ENCODE data around the gene BICC1.

Gene BICC1

GRCh38 chr10:58641095-58641531 lies 128.4 kb downstream of the BICC1 start:
- no peak overlapping the region for H3K4me3 ChIP-seq (ENCODE audit: low read depth, low read length)
- TF ChIP-seq, protein P1, sequence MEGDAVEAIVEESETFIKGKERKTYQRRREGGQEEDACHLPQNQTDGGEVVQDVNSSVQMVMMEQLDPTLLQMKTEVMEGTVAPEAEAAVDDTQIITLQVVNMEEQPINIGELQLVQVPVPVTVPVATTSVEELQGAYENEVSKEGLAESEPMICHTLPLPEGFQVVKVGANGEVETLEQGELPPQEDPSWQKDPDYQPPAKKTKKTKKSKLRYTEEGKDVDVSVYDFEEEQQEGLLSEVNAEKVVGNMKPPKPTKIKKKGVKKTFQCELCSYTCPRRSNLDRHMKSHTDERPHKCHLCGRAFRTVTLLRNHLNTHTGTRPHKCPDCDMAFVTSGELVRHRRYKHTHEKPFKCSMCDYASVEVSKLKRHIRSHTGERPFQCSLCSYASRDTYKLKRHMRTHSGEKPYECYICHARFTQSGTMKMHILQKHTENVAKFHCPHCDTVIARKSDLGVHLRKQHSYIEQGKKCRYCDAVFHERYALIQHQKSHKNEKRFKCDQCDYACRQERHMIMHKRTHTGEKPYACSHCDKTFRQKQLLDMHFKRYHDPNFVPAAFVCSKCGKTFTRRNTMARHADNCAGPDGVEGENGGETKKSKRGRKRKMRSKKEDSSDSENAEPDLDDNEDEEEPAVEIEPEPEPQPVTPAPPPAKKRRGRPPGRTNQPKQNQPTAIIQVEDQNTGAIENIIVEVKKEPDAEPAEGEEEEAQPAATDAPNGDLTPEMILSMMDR (IDR thresholded peaks at IDR 0.05; ENCODE audit: low read depth, low read length, missing control alignments) = no peak
- in situ Hi-C loops (cut with HindIII; ENCODE audit: low sequenced_read_pairs) = no loop called here
- peak; percentile 96 for DNase-seq (ENCODE audit: low read depth)

DNA sequence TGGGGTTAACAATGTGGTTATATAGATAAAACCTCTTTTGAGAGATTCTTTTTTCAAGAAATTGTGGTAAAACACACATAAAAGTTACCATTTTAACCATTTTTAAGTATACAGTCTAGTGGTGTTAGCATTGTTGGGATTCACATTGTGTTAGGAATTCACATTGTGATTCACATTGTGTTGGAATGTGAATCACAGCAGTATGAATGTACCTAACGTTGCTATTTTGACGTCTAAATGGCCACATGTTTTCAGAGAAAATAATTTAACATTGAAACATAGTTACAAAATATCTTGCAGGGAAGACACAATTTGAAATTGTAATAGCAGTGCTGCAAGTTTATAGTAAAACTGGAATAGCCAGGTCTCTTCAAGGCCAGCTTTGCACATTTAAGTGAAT lies 129.0 kb downstream of the BICC1 start:
- H3K4me3 ChIP-seq (ENCODE audit: low read depth, low read length) = no peak overlapping the region
- in situ Hi-C loops (cut with HindIII; ENCODE audit: low sequenced_read_pairs) = no loop called here
- peak; percentile 72 for DNase-seq (ENCODE audit: low read depth)
- TF ChIP-seq, protein P1 (IDR thresholded peaks at IDR 0.05; ENCODE audit: low read depth, low read length, missing control alignments) = no peak

GRCh38 chr10:58642283-58642682 lies 129.6 kb downstream of the BICC1 start:
- no peak for DNase-seq (ENCODE audit: low read depth)
- TF ChIP-seq, protein P1 (IDR thresholded peaks at IDR 0.05; ENCODE audit: low read depth, low read length, missing control alignments) = no peak
- in situ Hi-C loops (cut with HindIII; ENCODE audit: low sequenced_read_pairs) = no loop called here
- no peak overlapping the region for H3K4me3 ChIP-seq (ENCODE audit: low read depth, low read length)

GRCh38 chr10:58642916-58643428 lies 130.3 kb downstream of the BICC1 start:
- DNase-seq (ENCODE audit: low read depth) = no peak
- TF ChIP-seq, protein P1 (IDR thresholded peaks at IDR 0.05; ENCODE audit: low read depth, low read length, missing control alignments) = no peak
- no peak overlapping the region for H3K4me3 ChIP-seq (ENCODE audit: low read depth, low read length)
- in situ Hi-C loops (cut with HindIII; ENCODE audit: low sequenced_read_pairs) = no loop called here

DNA sequence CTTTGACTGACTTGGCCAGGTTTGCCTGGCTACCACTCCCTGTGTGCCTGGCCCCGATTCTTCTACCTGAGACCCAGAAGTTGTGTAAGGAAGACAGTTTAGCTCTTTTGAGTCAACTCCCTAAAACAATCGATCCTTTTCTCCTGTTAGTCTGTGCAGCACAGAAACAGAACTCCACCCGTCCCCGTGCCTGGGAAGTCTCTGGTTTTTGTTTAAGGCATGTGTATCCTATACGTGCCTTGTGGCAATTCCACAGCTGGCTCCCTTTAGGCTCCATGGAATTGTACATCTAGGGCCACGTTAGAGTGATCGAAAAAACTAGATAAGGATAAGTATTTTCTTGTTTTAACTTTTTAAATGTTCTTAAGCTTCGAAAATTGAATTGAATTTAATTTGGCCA lies 131.6 kb downstream of the BICC1 start:
- no peak for DNase-seq (ENCODE audit: low read depth)
- TF ChIP-seq, protein P1 (IDR thresholded peaks at IDR 0.05; ENCODE audit: low read depth, low read length, missing control alignments) = no peak
- in situ Hi-C loops (cut with HindIII; ENCODE audit: low sequenced_read_pairs) = no loop called here
- H3K4me3 ChIP-seq (ENCODE audit: low read depth, low read length) = no peak overlapping the region

DNA sequence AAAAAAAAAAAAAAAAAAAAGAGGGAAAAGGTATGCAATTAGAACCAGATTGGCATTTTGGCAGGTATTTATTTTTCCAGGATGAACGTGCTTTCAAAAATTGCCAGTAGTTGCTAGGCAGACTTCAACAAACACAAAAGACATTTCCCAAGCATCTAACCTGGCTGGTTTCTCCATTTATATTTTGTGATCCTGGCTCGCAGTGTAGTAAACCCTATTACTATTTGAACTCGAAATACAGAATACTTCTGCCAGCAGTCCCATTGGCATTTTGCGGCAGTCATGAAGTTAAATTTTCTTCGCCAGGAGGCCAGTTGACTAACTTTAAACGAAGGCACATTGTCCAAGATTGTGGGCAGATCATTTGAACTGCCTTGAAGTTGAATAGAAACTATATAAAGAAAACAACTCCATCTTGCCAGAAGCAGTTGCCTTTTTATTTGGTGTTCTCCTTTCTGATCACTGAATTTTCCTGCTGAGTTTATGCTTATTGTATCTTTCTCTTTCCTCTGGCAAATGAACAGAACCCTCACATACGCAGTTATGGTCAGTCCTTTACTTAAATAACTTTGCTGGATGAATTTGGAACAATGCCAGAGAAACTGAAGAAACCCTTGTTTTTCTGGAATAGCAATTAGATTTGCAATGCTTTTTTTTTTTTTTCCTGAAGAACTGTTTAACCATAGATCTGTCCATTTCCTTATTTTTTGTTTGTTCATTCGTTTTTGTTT lies 132.9 kb downstream of the BICC1 start:
- DNase-seq (ENCODE audit: low read depth) = peak; percentile 66
- in situ Hi-C loops (cut with HindIII; ENCODE audit: low sequenced_read_pairs) = no loop called here
- TF ChIP-seq, protein P1 (IDR thresholded peaks at IDR 0.05; ENCODE audit: low read depth, low read length, missing control alignments) = no peak
- H3K4me3 ChIP-seq (ENCODE audit: low read depth, low read length) = no peak overlapping the region

Measured in astrocyte of the cerebellum (primary cell).